ENCODE data around the gene ELOVL6. TPM values are rescaled to one million over a fixed set of nuclear protein-coding genes. Genes with fewer than 3 reads are reported as not detected.
"Not testable (repeated sequence)": the region's sequence is repeated elsewhere in the genome, so short reads cannot be mapped to it uniquely, and the experiment has no call there.

The ELOVL6 gene
- total RNA-seq, 1 donor from 2014 or later: 3.6 TPM

DNA sequence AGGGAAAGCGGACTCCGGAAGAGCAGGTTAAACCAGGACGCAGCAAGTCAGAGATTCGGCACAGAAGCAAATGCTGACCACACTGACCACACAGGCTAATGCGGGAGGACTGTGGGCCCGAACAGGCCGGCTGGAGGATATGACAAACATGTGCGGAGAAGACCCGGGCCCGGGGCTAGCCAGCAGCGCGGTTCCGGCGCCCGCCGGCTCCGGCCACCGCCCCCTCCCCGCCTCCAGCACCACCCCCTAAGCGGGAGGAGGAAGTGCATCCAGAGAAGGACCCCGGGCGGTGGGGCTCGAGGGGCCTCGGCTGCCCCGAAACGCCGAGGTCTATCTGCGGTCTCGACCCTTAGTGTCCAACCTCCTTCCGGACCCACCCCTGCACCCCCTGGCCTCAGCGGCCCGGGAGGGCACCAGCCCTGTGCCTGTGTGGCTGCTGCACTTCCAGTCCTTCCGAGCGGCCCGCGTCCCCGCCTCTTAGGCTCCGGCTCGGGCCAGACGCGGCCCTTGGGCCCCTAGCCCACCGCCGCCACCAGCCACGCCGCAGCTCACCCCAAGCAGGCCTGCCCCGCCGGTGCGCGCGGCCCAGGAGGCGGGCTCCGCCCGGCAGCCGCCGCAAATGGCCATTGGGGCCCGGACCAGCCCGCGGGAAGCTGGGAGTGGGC is 2.1 kb downstream of the ELOVL6 start:
- intact Hi-C loops (cut with DNase I): no loop called here
- ATAC-seq: peak; percentile 79 to 81
- DNase-seq: peak; percentile 71
- peaks cover 14% of the 10 kb centered on the region for H3K4me1 ChIP-seq
- TF ChIP-seq, protein P1, sequence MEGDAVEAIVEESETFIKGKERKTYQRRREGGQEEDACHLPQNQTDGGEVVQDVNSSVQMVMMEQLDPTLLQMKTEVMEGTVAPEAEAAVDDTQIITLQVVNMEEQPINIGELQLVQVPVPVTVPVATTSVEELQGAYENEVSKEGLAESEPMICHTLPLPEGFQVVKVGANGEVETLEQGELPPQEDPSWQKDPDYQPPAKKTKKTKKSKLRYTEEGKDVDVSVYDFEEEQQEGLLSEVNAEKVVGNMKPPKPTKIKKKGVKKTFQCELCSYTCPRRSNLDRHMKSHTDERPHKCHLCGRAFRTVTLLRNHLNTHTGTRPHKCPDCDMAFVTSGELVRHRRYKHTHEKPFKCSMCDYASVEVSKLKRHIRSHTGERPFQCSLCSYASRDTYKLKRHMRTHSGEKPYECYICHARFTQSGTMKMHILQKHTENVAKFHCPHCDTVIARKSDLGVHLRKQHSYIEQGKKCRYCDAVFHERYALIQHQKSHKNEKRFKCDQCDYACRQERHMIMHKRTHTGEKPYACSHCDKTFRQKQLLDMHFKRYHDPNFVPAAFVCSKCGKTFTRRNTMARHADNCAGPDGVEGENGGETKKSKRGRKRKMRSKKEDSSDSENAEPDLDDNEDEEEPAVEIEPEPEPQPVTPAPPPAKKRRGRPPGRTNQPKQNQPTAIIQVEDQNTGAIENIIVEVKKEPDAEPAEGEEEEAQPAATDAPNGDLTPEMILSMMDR (IDR thresholded peaks at IDR 0.05): no peak
- peak overlapping the region; percentile 92 for H3K27ac ChIP-seq
- no peaks in the 10 kb centered on the region for H3K9me3 ChIP-seq
- H3K4me3 ChIP-seq: peak overlapping the region; percentile 96
- peaks cover 5% of the 10 kb centered on the region for H3K27me3 ChIP-seq (ENCODE audit: low read depth)
- H3K36me3 ChIP-seq: no peaks in the 10 kb centered on the region

DNA sequence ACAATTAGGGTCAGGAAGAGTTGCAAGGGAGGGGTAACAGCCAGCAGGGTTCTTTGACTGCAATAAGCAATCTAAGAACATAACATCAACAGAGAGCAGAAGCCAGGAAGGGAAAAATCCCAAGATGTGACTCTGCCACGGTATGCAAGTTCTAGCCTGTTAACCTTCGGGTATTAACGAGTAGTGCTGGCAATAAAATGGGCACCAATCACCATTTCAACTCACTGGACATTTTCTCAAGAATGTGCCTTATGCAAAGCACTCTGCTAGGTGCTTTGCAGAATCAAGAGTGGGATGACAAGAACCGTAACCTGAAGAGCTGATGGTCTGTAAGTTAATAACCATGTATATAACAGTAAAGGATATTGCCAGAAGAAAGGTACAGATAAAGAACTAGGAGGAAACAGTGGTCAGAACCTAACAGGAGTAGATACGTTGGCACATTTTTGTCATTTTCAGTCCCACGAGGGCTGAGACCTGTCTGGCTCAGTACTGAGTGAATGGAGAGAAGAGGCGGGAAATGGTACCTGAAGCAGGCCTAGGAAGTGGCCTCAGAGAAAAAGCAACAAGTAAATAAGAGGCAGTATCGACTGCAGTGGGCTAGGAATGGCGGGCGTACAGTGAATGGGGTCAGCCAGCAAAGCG is 2.7 kb downstream of the ELOVL6 start:
- ATAC-seq: peak; percentile 3 to 4
- intact Hi-C loops (cut with DNase I): no loop called here
- H3K4me1 ChIP-seq: peaks cover 14% of the 10 kb centered on the region

DNA sequence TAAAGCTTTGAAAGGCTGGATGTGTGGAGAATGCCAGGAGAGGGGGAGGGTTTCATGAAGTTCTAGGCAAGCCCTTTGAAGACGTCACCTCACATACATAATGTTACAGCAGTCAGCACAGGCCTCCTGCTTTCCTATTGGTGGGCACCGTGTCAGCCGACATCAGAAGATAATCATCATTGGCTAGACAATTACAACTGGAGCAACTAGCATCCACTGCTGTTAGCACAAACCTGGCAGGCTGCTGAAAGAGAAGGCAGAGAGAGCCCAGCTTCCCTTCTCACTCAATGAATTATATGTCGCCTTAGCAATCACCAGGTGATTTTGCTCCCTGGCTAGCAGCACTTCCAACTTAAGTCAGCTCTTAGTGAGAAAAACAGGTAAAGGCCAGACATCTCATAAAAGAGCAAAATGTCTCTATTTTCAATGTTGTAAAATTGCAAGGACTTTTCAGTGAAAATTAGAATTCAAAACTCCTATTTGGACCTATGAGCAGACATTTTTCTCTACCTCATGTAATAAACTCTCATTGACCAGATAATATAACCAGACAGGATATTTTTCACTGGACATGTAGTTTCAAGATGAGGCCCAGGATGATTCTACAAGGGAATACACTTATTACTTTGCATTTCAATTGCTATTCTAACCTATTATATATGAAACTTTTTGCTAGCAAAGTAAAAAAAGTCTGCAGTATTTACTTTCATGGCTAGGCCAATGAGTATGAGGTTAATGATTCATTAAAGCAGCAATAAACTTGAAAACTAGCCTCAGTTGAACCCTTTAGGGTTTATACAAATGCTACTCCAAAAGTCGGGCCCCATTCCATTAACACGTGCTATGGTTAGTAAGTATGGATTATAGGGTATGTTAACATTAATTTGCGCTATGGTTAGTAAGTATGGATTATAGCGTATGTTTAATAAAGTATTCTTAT is 4.3 kb downstream of the ELOVL6 start:
- TF ChIP-seq, protein P1 (IDR thresholded peaks at IDR 0.05): no peak
- intact Hi-C loops (cut with DNase I): no loop called here
- H3K4me1 ChIP-seq: peaks cover 13% of the 10 kb centered on the region
- no peak overlapping the region for H3K27ac ChIP-seq
- no peaks in the 10 kb centered on the region for H3K36me3 ChIP-seq
- no peaks in the 10 kb centered on the region for H3K9me3 ChIP-seq
- no peaks in the 10 kb centered on the region for H3K27me3 ChIP-seq (ENCODE audit: low read depth)
- ATAC-seq (peak; percentile 62 to 73), DNase-seq (peak; percentile 81)
- no peak overlapping the region for H3K4me3 ChIP-seq

More for the DNA sequence above, 2.7 kb downstream of the ELOVL6 start:
- Histone ChIP-seq H3K36me3 (no peaks in the 10 kb centered on the region), H3K27me3 (ENCODE audit: low read depth) (peaks cover 5% of the 10 kb centered on the region), H3K27ac (peak overlapping the region; percentile 92), H3K4me3 (peak overlapping the region; percentile 96), H3K9me3 (no peaks in the 10 kb centered on the region)
- no peak for DNase-seq
- TF ChIP-seq, protein P1 (IDR thresholded peaks at IDR 0.05): no peak

DNA sequence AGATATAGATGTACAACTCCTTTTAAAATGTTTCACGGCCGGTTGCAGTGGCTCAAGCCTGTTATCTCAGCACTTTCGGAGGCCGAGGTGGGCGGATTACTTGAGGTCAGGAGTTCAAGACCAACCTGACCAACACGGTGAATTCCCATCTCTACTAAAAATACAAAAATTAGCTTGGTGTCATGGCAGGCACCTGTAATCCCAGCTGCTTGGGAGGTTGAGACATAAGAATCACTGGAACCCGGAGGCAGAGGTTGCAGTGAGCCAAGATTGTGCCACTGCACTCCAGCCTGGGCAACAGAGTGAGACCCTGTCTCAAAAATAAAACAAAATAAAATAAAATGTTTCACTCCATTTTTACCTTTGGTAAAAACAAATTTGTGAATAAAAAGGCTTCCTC is 5.1 kb downstream of the ELOVL6 start:
- DNase-seq; H3K4me3 ChIP-seq; H3K27ac ChIP-seq; H3K36me3 ChIP-seq; intact Hi-C loops (cut with DNase I); H3K9me3 ChIP-seq; H3K27me3 ChIP-seq (ENCODE audit: low read depth); ATAC-seq; H3K4me1 ChIP-seq: not testable (repeated sequence)

DNA sequence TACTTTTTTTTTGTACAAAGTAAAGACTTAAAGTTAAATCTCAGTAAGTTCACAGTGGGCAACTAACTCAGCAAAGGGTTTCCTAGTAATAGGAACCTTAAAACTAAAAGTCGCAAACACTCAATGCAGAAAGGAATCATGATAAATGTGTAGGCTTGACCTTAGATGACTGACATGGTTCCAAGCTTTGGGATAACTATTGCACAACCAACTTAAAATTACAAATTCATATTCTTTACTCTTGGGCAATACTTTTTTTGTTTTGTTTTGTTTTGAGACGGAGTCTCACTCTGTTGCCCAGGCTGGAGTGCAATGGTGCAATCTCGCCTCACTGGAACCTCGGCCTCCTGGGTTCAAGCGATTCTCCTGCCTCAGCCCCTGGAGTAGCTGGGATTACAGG is 8.2 kb downstream of the ELOVL6 start:
- H3K27me3 ChIP-seq (ENCODE audit: low read depth): no peaks in the 10 kb centered on the region
- no peak for ATAC-seq
- H3K4me1 ChIP-seq: no peaks in the 10 kb centered on the region
- intact Hi-C loops (cut with DNase I): no loop called here
- H3K36me3 ChIP-seq: no peaks in the 10 kb centered on the region
- H3K27ac ChIP-seq: no peak overlapping the region
- no peaks in the 10 kb centered on the region for H3K9me3 ChIP-seq
- no peak overlapping the region for H3K4me3 ChIP-seq
- TF ChIP-seq, protein P1 (IDR thresholded peaks at IDR 0.05): no peak
- no peak for DNase-seq
